ENCODE results near the gene AKR1B15.
"Not testable (repeated sequence)": the region's sequence is repeated elsewhere in the genome, so short reads cannot be mapped to it uniquely, and the experiment has no call there.

Gene AKR1B15

DNA sequence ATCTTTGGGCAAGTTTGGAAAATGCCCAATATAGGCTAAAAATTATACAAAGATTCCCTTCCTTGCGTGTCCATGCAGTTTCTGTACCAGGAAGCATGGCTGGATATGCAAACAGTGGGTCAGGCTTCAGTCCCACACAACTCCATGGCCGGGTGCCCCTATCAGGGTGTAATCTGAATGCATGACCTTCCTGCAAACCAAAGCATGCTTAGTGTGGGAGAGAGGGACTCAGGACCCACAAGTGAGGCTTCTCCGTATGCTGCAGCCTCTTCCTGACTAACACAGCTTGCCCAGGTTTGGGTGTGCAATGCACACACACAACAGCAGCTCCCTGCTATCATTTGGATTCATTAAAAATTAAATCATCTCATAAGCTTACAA is 13.0 kb upstream of the AKR1B15 start:
- TF ChIP-seq, protein P1, sequence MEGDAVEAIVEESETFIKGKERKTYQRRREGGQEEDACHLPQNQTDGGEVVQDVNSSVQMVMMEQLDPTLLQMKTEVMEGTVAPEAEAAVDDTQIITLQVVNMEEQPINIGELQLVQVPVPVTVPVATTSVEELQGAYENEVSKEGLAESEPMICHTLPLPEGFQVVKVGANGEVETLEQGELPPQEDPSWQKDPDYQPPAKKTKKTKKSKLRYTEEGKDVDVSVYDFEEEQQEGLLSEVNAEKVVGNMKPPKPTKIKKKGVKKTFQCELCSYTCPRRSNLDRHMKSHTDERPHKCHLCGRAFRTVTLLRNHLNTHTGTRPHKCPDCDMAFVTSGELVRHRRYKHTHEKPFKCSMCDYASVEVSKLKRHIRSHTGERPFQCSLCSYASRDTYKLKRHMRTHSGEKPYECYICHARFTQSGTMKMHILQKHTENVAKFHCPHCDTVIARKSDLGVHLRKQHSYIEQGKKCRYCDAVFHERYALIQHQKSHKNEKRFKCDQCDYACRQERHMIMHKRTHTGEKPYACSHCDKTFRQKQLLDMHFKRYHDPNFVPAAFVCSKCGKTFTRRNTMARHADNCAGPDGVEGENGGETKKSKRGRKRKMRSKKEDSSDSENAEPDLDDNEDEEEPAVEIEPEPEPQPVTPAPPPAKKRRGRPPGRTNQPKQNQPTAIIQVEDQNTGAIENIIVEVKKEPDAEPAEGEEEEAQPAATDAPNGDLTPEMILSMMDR (IDR thresholded peaks at IDR 0.05; ENCODE audit: control extremely low read depth, extremely low read depth, low read depth, missing control alignments), result no peak
- no peak for DNase-seq (ENCODE audit: extremely low spot score)
- CTCF ChIA-PET, result interaction anchor here (1.9 to 2.1 kb wide), 2 partner anchors 11 to 21 kb away, joined by 6 to 7 read pairs; no protein-coding TSS in a partner anchor
- POLR2A ChIA-PET, result interaction anchor here (0.6 kb wide), 2 partner anchors 219 to 407 kb away, joined by 5 to 6 read pairs; no protein-coding TSS in a partner anchor

DNA sequence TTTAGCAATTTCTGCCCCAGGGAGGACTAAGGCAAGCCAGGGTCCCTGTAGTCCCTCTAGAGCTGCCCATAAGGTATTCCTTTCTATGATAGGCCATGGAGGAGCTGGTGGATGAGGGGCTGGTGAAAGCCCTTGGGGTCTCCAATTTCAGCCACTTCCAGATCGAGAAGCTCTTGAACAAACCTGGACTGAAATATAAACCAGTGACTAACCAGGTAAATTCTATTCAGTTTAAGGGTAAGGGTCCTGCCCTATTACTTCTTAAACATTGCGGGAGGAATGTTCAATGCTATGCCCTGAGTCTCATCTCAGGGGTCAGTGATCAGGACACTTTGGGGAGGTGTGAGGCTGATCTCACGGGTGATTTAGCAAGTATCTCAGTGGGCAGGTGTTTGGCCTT is 12.4 kb upstream of the AKR1B15 start:
- CTCF ChIA-PET, result interaction anchor here (2.1 kb wide), 1 partner anchor 22 kb away, joined by 7 read pairs; no protein-coding TSS in a partner anchor
- POLR2A ChIA-PET; DNase-seq (ENCODE audit: extremely low spot score): not testable (repeated sequence)

DNA sequence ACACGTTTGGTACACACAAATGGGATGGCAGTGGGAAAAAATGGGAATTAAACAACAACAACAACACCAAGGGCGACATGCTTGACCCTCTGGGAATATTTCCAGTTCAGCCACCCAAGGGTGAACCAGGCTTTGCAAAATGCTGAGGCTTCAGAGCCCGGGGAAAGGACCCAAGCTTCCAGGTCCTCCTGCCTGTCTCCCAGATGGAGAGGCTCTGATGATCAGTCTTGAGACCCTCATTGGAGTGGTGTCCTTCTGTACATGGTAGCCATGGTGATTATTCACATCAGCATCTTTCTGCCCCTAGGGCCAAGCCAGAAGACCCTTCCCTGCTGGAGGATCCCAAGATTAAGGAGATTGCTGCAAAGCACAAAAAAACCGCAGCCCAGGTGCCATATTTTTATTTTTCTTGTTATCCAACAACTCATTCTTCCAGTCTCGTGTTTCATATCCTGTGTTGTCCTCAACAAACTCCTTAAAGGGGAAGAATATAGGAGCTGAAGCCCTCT is 11.6 kb upstream of the AKR1B15 start:
- POLR2A ChIA-PET; DNase-seq (ENCODE audit: extremely low spot score): not testable (repeated sequence)
- CTCF ChIA-PET, result interaction anchor here (1.3 kb wide), 1 partner anchor 23 kb away, joined by 4 read pairs; no protein-coding TSS in a partner anchor

DNA sequence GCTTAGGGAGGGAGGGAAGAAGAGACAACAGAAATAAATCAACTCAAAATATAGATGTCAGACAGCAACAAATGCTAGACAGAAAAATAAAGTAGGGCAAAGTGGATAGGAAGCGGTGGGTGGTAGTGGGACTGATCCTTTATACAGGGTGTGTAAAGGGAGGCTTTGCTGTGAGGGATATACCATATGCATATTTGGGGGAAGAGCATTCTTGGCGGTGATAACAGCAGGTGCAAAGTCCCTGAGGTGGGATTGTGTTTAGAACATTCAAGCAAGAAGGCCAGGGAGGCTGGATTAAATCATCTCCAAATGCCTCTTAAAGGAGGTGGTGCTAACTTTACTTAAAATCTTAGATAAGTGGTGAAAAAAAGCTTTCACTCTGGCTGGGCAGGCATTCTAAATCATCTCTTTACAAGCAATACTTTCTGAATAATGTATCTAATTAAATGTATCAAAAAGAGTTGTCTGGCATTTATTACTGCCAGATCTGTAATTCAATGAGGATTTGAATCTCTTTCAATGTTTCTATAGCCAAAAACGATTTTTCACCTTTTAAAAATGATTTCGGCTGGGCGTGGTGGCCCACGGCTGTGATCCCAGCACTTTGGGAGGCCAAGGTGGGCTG is 9.4 kb upstream of the AKR1B15 start:
- CTCF ChIA-PET, result interaction anchor here (0.9 to 2.2 kb wide), 5 partner anchors 14 to 107 kb away, joined by 3 to 6 read pairs (median 3); no protein-coding TSS in a partner anchor
- POLR2A ChIA-PET, result no interaction called here
- TF ChIP-seq, protein P1 (IDR thresholded peaks at IDR 0.05; ENCODE audit: control extremely low read depth, extremely low read depth, low read depth, missing control alignments), result no peak
- DNase-seq (ENCODE audit: extremely low spot score), result no peak

DNA sequence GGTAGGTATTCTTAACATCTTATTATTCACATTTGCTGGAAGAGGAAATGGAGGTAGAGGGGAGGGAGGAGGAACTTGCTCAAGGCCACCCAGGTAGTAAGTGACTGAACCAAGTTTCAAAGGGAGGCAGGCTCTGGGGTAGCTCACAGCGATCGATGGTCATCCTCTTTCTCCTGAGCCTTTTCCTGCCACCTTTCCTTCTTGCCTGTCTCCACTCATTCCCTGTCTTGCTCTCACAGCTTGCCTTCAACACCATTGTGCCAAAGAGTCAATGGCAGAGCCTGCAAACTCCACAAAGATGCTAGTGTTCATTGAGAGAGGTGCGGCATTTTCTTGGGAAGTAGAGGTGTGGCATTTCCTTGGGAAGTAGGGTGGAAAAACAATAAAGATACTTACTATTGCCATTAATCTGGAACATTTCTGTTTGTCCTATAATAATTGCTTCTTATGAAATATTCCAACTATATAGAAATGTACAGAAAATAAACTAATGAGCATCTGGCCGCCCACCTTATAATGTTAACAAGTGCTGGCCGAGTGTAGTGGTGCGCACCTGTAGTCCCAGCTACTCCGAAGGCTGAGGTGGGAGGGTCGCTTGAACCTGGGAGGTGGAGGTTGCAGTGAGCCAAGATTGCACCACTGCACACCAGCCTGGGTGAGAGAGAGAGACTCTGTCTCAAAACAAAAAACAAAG is 7.3 kb upstream of the AKR1B15 start:
- POLR2A ChIA-PET, result not testable (repeated sequence)

DNA sequence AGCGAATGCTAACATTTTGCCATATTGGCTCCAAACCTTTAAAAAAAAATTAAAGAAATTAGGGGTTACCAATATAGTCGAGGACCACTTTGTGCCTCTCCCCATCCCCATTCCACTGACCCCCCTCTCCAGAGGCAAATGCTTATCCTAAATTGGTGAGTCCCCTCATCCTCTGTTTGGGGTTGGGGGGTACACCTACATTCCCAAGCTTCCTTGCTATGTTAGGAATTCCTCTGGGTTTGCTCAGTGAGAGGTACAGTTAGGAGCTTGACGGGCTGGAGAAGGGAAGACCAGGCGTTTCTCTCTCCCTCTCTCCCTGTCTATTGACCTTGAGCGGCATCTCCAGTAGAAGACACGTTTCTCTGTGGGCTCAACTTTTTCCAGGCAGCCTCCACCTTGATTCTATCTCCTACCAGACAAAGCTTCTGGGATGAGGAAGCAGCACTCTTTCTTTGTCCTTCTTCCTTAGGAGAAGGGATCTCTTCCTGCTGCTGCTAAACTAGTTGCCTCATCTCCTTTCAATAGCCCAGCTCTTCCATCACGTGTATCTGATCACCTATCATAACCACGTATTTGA is 6.6 kb upstream of the AKR1B15 start:
- ChIA-PET POLR2A (no interaction called here), CTCF (interaction anchor here (1.2 to 1.5 kb wide), 2 partner anchors 28 to 110 kb away, joined by 3 to 6 read pairs; no protein-coding TSS in a partner anchor)
- TF ChIP-seq, protein P1 (IDR thresholded peaks at IDR 0.05; ENCODE audit: control extremely low read depth, extremely low read depth, low read depth, missing control alignments), result no peak
- DNase-seq (ENCODE audit: extremely low spot score), result no peak

More for the DNA sequence above, 7.3 kb upstream of the AKR1B15 start:
- CTCF ChIA-PET, result interaction anchor here (1.5 kb wide), 1 partner anchor 27 kb away, joined by 6 read pairs; no protein-coding TSS in a partner anchor
- DNase-seq (ENCODE audit: extremely low spot score), result not testable (repeated sequence)

DNA sequence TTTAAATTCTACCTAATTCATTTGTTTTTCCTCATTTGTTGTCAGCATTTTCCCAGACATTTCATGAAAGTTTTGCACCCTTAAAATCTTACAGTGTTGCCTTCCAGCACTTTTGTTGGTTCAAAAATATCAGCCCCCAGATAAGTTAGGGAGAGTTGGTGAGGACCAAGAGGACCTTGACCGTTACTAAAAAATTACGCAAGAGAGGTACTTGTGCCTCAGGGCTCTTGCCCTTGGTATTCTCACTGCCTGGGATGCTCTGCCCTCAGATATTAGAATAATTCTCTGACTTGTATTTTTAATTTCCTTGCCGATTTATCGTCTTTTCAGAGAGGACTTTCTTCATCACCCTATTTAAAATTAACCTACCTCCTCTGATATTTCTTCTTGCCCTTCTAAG is 3.5 kb upstream of the AKR1B15 start:
- DNase-seq (ENCODE audit: extremely low spot score), result no peak
- CTCF ChIA-PET, result interaction anchor here (1.5 to 4.9 kb wide), 2 partner anchors 12 to 113 kb away, joined by 3 to 40 read pairs; no protein-coding TSS in a partner anchor
- TF ChIP-seq, protein P1 (IDR thresholded peaks at IDR 0.05; ENCODE audit: control extremely low read depth, extremely low read depth, low read depth, missing control alignments), result no peak
- POLR2A ChIA-PET, result no interaction called here

DNA sequence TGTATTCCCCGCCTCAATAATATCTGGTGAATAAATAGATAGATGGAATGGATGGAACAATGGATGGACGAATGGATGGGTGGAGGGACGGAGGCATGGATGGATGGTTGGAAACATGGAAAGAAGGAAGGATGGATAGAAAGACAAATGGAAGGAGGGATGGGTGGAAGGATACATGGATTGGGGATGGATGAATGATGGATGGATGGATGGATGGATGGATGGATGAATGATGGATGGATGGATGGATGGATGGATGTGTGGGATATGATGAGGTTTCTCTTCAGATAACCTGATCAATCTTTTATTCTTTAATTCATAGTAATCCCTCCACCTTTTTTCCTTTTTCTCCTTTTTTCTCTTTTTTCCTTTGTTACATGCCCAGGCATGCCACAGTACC is 3.0 kb upstream of the AKR1B15 start:
- no peak for DNase-seq (ENCODE audit: extremely low spot score)
- ChIA-PET CTCF (interaction anchor here (1.5 to 4.9 kb wide), 2 partner anchors 12 to 113 kb away, joined by 3 to 40 read pairs; no protein-coding TSS in a partner anchor), POLR2A (no interaction called here)
- TF ChIP-seq, protein P1 (IDR thresholded peaks at IDR 0.05; ENCODE audit: control extremely low read depth, extremely low read depth, low read depth, missing control alignments), result no peak

Data from GM10248 (cell line).